Measurements from ENCODE around the gene TCERG1. TPM values are rescaled to one million over a fixed set of nuclear protein-coding genes. Genes with fewer than 3 reads are reported as not detected.
A peak's percentile ranks its signal among the peaks of the same experiment; 100 is the strongest.

TCERG1 gene
- 10 to 100 TPM; 46.0 to 54.1 TPM for total RNA-seq
- long read RNA-seq, partial matches to known transcripts: 18 of 21 reads
- long read RNA-seq, other reads (novel, unspliced or antisense): 3 of 21 reads

DNA sequence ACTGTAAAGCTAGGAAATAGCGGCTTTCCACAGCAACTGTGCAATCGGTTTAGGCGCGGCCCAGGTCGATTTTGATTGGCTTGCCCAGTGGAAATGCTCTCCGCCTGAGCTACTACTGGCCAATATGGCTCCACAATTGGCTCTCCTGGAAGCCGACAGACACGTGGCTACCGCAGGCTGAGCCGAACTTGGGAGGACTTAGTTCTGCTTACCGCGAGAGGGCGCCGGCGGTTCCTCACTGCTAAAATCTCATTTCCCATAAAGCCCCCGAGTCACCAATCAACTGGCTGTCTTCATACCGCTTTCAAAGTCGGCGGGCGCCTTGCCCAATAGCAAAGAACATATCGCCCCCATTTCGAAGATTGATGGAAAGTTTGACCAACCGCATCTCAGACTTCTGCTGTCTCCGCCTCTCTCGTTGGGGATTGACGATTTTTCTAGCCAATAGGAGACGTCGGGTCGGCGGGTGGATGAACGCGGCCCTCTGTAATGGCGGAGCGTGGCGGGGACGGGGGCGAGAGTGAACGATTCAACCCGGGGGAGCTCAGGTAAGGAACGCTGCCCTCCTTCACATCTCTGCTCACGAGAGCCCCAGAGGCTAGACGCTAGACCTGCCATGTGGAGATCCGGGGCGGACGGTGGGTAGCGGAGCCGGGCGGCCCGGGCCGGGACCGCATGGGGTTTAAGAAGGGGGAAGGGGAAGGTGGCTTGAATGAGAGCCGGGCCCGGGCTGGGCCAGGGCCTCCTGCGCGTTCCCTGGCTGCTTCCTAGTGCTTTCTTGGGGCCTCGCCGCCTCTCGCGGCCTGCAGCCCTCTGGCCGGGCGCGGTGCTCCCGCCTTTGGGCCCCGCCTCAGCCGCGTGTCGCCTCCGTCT lies at the start of gene TCERG1:
TCERG1 (plus strand) TSS at position 473 of the 873 bp plus-strand sequence; CDS start at position 490, 17 bp downstream.
- ATAC-seq (peak; percentile 87), DNase-seq (peak; percentile 99)
- intact Hi-C loops (cut with DNase I, micrococcal nuclease): no loop called here

DNA sequence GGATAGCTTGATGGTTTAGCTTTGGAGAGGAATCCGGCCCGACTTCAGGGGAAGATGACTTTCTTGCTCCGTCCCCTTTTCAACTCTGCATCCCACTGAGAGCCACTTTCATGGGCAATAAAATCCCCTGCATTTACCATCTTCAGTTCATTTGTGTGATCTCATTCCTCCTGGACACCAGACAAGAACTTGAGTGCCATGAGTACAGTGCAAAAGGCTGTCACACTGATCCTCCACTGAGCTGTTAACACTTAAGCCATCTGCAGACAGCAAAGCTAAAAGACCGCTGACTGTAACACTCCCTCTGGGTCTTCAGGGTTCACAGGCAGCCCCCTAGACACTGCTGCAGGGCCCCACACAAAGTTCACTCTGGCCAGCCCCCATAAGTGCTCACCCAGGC lies 48.3 kb upstream of the TCERG1 start:
- ATAC-seq: no peak
- DNase-seq: no peak
- intact Hi-C loops (cut with DNase I, micrococcal nuclease): no loop called here

DNA sequence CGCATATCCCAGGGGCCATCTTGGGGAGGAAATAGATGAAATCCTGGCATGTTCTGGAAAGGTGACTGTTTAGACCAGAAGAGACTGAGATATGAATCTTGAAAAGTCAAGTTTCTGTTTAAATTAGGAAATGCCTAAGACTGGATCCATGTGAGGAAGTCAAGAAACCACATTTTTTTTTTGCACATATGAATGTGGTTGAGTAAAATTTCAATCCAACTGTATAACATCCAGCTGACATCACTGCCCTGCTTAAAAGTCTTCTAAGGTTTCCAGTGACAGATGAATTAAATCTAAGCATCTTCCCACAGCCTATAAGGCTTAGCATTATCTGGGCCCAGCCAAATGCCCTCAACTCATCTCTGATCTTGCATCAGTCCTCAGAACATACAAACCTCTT lies 47.7 kb upstream of the TCERG1 start:
- no peak for ATAC-seq
- intact Hi-C loops (cut with DNase I, micrococcal nuclease): no loop called here
- DNase-seq: no peak

GRCh38 chr5:146400201-146400600 lies 46.9 kb upstream of the TCERG1 start:
- intact Hi-C loops (cut with DNase I, micrococcal nuclease): no loop called here
- ATAC-seq (no peak), DNase-seq (no peak)

DNA sequence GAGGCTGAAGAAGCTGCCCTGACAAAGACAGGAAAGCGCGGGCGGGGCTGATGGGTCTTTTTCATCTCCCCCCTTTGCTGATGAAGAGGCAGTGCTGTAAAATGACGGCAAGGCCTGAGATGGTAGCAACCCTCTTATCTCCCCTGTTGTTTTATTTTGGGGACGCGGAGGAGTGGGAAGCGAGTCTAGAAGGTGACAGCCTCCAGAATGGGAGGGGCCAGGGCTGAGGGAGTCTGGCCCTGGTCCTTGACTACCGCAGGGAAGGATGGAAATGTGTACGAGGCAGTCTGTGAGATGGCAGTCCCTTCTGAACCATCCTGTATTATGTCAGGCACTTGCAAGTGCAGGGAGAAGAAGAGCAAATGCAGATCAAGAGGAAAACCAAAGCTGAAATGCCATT lies 46.1 kb upstream of the TCERG1 start:
- intact Hi-C loops (cut with DNase I, micrococcal nuclease): no loop called here
- ATAC-seq (no peak), DNase-seq (no peak)

DNA sequence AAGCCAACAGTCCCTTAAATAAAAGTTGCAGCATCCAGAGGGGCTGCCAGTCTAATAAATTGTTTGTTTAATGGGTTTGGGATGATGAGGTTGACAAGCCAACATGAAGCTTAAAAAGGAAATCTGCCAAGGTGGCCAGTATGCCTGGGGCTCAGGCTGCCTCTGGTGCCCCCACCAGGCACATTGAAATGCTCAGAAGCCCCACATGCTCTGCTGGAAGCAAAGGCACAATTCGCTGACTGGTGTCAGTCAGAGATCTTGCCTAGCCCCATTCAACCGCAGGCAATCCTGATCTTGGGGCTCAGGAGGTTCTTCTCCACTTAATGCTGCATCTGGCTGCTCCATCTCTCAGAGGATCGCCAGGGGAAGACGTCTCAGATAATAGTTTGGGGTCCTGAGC lies 44.2 kb upstream of the TCERG1 start:
- DNase-seq (no peak), ATAC-seq (no peak)
- intact Hi-C loops (cut with DNase I, micrococcal nuclease): no loop called here

- ATAC-seq: no peak
- DNase-seq: no peak
- intact Hi-C loops (cut with DNase I, micrococcal nuclease): no loop called here
These were observed 38.0 kb upstream of the TCERG1 start for GRCh38 chr5:146409054-146409671.

DNA sequence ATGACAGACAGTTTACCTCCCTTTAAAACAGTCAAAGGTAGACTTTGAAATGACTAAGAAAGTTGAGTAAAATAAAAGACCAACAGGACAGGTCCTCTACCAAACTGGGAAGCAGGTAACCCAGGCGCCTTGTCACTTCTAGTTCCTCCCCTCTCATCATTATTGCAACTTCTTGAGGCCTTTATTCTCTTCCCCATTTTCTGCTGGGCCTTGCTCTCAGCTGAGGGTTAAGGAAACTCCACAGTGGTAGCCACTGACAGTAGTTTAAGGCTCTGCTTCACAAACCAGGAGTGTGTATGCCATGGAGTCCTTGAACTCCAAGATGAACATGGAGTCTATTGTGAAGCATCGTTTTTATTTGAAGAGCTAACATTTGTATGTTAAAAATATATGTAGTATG lies 36.9 kb upstream of the TCERG1 start:
- ATAC-seq (no peak), DNase-seq (no peak)
- intact Hi-C loops (cut with DNase I, micrococcal nuclease): no loop called here

DNA sequence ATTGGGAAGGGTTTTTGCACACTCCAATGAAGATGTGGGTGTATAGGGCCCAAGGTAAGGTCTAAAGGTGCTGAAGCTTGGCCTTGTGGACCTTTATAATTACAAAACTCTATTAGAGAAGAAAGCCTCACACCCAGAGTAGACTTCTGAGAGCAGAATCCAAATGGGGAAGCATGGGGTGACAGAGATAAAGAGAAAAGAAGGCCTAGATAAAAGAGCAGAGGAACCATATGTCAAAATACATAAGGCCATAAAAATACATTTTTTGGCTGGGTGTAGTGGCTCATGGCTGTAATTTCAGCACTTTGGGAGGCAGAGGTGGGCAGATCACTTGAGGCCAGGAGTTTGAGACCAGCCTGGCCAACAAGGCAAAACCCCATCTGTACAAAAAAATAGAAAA lies 27.4 kb upstream of the TCERG1 start:
- intact Hi-C loops (cut with DNase I, micrococcal nuclease): no loop called here
- no peak for ATAC-seq

DNA sequence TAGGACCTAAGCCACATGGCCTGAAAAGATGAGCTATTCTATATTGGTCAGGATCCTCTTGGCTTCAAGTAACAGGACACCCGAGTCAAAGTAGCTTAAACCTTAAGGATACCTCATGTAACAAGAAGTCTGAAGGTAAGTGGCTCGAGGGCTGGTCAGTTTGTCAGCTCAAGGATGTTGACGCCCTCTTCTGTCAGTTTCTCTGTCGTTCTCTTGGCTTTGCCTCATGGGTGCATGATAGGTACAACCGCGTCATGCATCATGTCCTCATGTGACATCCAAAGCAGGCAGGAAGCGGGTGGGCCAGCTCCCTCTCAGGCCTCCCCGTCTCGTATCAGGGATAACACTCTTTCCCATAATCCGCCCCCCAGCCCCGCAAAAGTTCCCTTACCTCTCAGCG lies 22.1 kb upstream of the TCERG1 start:
- no peak for ATAC-seq
- no peak for DNase-seq
- intact Hi-C loops (cut with DNase I, micrococcal nuclease): loop anchor here in 1 of 2 donors (5.0 kb wide), 1 partner anchor 133 kb away; no protein-coding TSS in a partner anchor

More for the DNA sequence above, 27.4 kb upstream of the TCERG1 start:
- DNase-seq: no peak

DNA sequence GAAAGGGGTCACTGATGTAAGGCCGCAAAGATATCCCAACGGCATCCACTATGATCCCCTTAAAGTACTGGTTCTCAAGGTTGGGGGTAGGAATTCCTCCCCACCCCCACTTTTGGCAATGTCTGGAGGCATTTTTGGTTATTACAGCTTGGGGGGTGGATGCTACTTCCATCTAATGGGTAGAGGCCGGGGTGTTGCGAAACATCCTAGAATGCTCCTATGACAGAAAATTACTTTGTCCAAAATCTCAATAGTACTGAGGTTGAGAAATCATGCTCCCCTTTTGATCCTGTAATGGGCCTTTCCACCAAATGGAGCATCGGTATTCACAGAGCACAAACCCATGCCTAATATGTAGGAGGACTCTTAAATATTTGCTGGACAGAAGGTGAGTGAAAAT lies 20.8 kb upstream of the TCERG1 start:
- ATAC-seq (no peak), DNase-seq (no peak)
- intact Hi-C loops (cut with DNase I, micrococcal nuclease): loop anchor here in 1 of 2 donors (5.0 kb wide), 1 partner anchor 134 kb away; no protein-coding TSS in a partner anchor

DNA sequence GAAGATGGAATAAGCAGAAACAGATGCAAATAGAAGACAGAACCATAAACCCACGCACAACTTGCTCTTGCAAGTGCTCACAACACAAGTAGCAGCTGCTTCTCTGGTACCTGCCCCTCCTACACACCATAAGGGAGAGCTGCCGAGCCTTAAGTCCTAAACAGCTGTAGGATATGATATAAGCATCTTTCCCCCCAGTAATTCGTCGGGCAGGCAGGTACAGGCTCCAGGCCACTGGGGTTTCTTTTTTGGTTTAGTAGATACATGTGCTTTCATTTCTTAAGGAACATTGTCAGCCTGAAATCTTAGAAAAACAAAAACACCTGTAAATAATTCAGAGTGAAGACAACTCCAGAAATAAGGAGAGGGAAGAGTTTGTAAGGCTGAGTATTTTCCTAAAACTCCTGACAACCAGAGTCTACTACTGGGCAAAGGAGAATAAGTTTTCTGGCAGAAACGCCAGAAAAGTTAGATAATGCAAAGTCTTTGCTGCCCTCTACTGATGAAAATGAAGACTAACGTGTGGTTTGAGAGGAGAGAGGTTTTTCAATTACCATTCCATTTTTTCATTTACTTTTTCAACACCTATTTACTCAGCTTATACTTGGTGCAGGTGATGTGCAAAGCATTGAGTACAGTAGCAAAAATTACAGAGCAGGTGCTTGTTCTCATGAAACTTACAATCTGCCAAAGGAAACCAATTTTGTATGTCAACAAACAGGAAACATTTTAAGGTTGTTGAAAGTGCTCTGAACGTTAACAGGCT lies 20.1 kb upstream of the TCERG1 start:
- ATAC-seq: peak; percentile 38
- intact Hi-C loops (cut with DNase I, micrococcal nuclease): loop anchor here in 1 of 2 donors (5.0 kb wide), 1 partner anchor 135 kb away; no protein-coding TSS in a partner anchor
- no peak for DNase-seq

DNA sequence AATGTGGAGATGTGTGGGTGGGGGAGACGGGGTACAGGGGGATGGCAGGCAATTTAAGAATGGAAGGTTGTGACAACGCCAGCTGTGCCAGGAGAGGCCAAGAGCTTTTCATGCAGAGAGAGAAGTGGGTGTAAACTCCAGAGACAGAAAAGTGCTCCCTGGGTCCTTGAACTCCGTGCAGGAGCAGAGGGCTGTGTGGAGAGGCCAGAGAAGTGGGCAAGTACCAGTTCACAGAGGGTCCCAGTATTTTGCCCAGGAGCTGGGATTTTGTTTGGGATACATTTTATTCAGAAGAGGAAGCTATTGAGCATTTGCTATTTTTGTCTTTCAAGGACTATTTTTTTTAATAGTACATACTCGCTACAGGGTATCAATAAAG lies 19.5 kb upstream of the TCERG1 start:
- ATAC-seq: no peak
- no peak for DNase-seq
- intact Hi-C loops (cut with DNase I, micrococcal nuclease): loop anchor here in 1 of 2 donors (5.0 kb wide), 1 partner anchor 135 kb away; no protein-coding TSS in a partner anchor

- intact Hi-C loops (cut with DNase I, micrococcal nuclease): loop anchor here in 1 of 2 donors (5.0 kb wide), 1 partner anchor 136 kb away; no protein-coding TSS in a partner anchor
- DNase-seq: peak; percentile 61 to 64
These were observed 18.5 kb upstream of the TCERG1 start for GRCh38 chr5:146428658-146429057.

GRCh38 chr5:146440353-146440752 lies 6.8 kb upstream of the TCERG1 start:
- no peak for DNase-seq
- no peak for ATAC-seq
- intact Hi-C loops (cut with DNase I, micrococcal nuclease): no loop called here

More at GRCh38 chr5:146428658-146429057, 18.5 kb upstream of the TCERG1 start:
- peak; percentile 97 for ATAC-seq

- intact Hi-C loops (cut with DNase I, micrococcal nuclease): no loop called here
- DNase-seq (no peak), ATAC-seq (no peak)
These were observed 6.2 kb upstream of the TCERG1 start for GRCh38 chr5:146440870-146441495.

- ATAC-seq (no peak), DNase-seq (no peak)
- intact Hi-C loops (cut with DNase I, micrococcal nuclease): no loop called here
These were observed 5.2 kb upstream of the TCERG1 start for GRCh38 chr5:146441896-146442295.

GRCh38 chr5:146447734-146448380 lies 724 bp downstream of the TCERG1 start:
- DNase-seq: peak in 1 of 2 donors; percentile 34
- peak; percentile 60 for ATAC-seq
- intact Hi-C loops (cut with DNase I, micrococcal nuclease): no loop called here

All from left colon (tissue), 2 donors.